IMR-90 (cell line): Measurements from ENCODE around the gene NPHP4. TPM values are rescaled to one million over a fixed set of nuclear protein-coding genes. Genes with fewer than 3 reads are reported as not detected.

Experiments
- ATAC-seq: fragments of 200-7000 bp; cut with Tn5 transposase; 2 replicates; pipeline ENCODE4 v1.9.1; 2020; ENCODE audit warnings: low read depth, mild to moderate bottlenecking, moderate library complexity
- BruUV-seq: library from RNA; stranded (reverse); fragments of 400-500 nt; replicated peaks from 2 replicates; lab custom pipeline; 2021; lab: Mats Ljungman, UMichigan
- CTCF ChIA-PET: fragments of 300-600 bp; formaldehyde crosslinking; extraction: SDS; loops from one replicate; lab custom pipeline; 2021; ENCODE audit warnings: antibody characterized with exemption; lab: Yijun Ruan, JAX
- POLR2A ChIA-PET: fragments of 300-600 bp; sonication (Branson Sonifier 250); formaldehyde crosslinking; loops from one replicate; lab custom pipeline; 2022; ENCODE audit warnings: antibody characterized with exemption; ENCODE audit not compliant: unreplicated experiment; lab: Charles Lee
- DNase-seq: peaks from one replicate; pipeline ENCODE4 v3.0.0; 2013
- H2AFZ ChIP-seq: replicated peaks from 2 replicates; pipeline ENCODE3; 2013; ENCODE audit warnings: low read length, mild to moderate bottlenecking; ENCODE audit not compliant: poor library complexity
- H2AK5ac ChIP-seq: 2 replicates; pipeline ENCODE4 v1.6.1; 2013; ENCODE audit warnings: low read depth, low read length, inconsistent platforms
- H2AK9ac ChIP-seq: replicated peaks from 2 replicates; pipeline ENCODE3; 2013; ENCODE audit warnings: mild to moderate bottlenecking, low read depth, low read length, moderate library complexity; ENCODE audit not compliant: poor library complexity
- H2BK120ac ChIP-seq: 2 replicates; pipeline ENCODE4 v1.6.1; 2013; ENCODE audit warnings: low read depth, low read length, inconsistent platforms
- H2BK15ac ChIP-seq: 3 replicates; pipeline ENCODE4 v1.6.1; 2013; ENCODE audit warnings: low read depth, low read length, inconsistent platforms
- H2BK20ac ChIP-seq: 2 replicates; pipeline ENCODE4 v1.6.1; 2013; ENCODE audit warnings: low read depth, mild to moderate bottlenecking, inconsistent platforms, low read length, moderate library complexity
- H2BK5ac ChIP-seq: 2 replicates; pipeline ENCODE4 v1.6.1; 2013; ENCODE audit warnings: mild to moderate bottlenecking, low read depth, low read length, inconsistent platforms; ENCODE audit not compliant: poor library complexity, severe bottlenecking
- H3K14ac ChIP-seq: replicated peaks from 2 replicates; pipeline ENCODE4 v1.6.1; 2013; ENCODE audit warnings: low read depth, low read length, inconsistent platforms
- H3K18ac ChIP-seq: 2 replicates; pipeline ENCODE4 v1.6.1; 2013; ENCODE audit warnings: low read depth, low read length, control low read depth
- H3K23ac ChIP-seq: 2 replicates; pipeline ENCODE4 v1.6.1; 2013; ENCODE audit warnings: low read depth, low read length, inconsistent platforms
- H3K27ac ChIP-seq: 2 replicates; pipeline ENCODE4 v1.5.1; 2013; ENCODE audit warnings: mild to moderate bottlenecking, control low read depth, low read length; ENCODE audit not compliant: insufficient read depth
- H3K27me3 ChIP-seq: 2 replicates; pipeline ENCODE4 v1.6.1; 2013; ENCODE audit warnings: low read length; ENCODE audit not compliant: control insufficient read depth, insufficient read depth
- H3K36me3 ChIP-seq: 2 replicates; pipeline ENCODE4 v1.6.1; 2013; ENCODE audit warnings: low read length, mixed read lengths; ENCODE audit not compliant: control insufficient read depth, insufficient read depth
- H3K4ac ChIP-seq: 2 replicates; pipeline ENCODE4 v1.6.1; 2013; ENCODE audit warnings: low read depth, low read length, inconsistent platforms
- H3K4me1 ChIP-seq: 2 replicates; pipeline ENCODE4 v1.6.1; 2013; ENCODE audit warnings: low read length, mixed read lengths; ENCODE audit not compliant: control insufficient read depth, insufficient read depth
- H3K4me2 ChIP-seq: 2 replicates; pipeline ENCODE4 v1.6.1; 2013; ENCODE audit warnings: low read depth, mild to moderate bottlenecking, control low read depth, low read length, moderate library complexity
- H3K4me3 ChIP-seq: 2 replicates; pipeline ENCODE4 v1.5.1; 2013; ENCODE audit warnings: low read depth, mild to moderate bottlenecking, control low read depth, low read length, moderate library complexity; ENCODE audit not compliant: insufficient read depth
- H3K56ac ChIP-seq: 2 replicates; pipeline ENCODE4 v1.6.1; 2013; ENCODE audit warnings: low read length, inconsistent platforms; ENCODE audit not compliant: insufficient read depth; ENCODE audit errors: extremely low read depth
- H3K79me1 ChIP-seq, 2 experiments: 2 replicates each; pipeline ENCODE4 v1.6.1; 2013; ENCODE audit warnings: low read length in 2 of 2, inconsistent platforms in 1 of 2, low read depth in 1 of 2
- H3K9ac ChIP-seq: 2 replicates; pipeline ENCODE4 v1.6.1; 2013; ENCODE audit warnings: low read depth, low read length, control low read depth
- H3K9me1 ChIP-seq: 2 replicates; pipeline ENCODE4 v1.6.1; 2013; ENCODE audit warnings: low read length, inconsistent platforms; ENCODE audit not compliant: insufficient read depth
- H3K9me3 ChIP-seq: 2 replicates; pipeline ENCODE4 v1.6.1; 2013; ENCODE audit warnings: low read length; ENCODE audit not compliant: control insufficient read depth, insufficient read depth
- H4K20me1 ChIP-seq: 2 replicates; pipeline ENCODE4 v1.6.1; 2013; ENCODE audit warnings: low read length, inconsistent platforms; ENCODE audit not compliant: insufficient read depth
- H4K5ac ChIP-seq: 2 replicates; pipeline ENCODE4 v1.6.1; 2013; ENCODE audit warnings: mild to moderate bottlenecking, low read depth, low read length, control low read depth
- H4K8ac ChIP-seq, 2 experiments: 2 replicates each; pipeline ENCODE4 v1.6.1; 2013; ENCODE audit warnings: low read depth in 2 of 2, low read length in 2 of 2, control low read depth in 1 of 2, inconsistent platforms in 1 of 2
- H4K91ac ChIP-seq: 2 replicates; pipeline ENCODE4 v1.6.1; 2013; ENCODE audit warnings: low read depth, low read length, inconsistent platforms; ENCODE audit not compliant: insufficient read depth
- BHLHE40 ChIP-seq: fragments of 150-350 bp; IDR thresholded peaks from 2 replicates; pipeline ENCODE4 v1.6.1; 2016; ENCODE audit warnings: mild to moderate bottlenecking, low read depth, low read length
- CHD1 ChIP-seq: IDR thresholded peaks from 2 replicates; pipeline ENCODE4 v1.6.1; 2012; ENCODE audit warnings: low read depth, low read length, improper control_type of control experiment
- ELK1 ChIP-seq: fragments of 150-350 bp; IDR thresholded peaks from 2 replicates; pipeline ENCODE4 v1.6.1; 2016; ENCODE audit warnings: low read depth, mild to moderate bottlenecking, low read length, moderate library complexity, borderline replicate concordance
- MAFK ChIP-seq: IDR thresholded peaks from 2 replicates; pipeline ENCODE4 v1.6.1; 2012; ENCODE audit warnings: low read depth, low read length, improper control_type of control experiment
- MAZ ChIP-seq: IDR thresholded peaks from 2 replicates; pipeline ENCODE4 v1.6.1; 2012; ENCODE audit warnings: low read depth, mild to moderate bottlenecking, low read length, improper control_type of control experiment, moderate library complexity, borderline replicate concordance
- MXI1 ChIP-seq: IDR thresholded peaks from 2 replicates; pipeline ENCODE4 v1.6.1; 2012; ENCODE audit warnings: low read depth, mild to moderate bottlenecking, low read length, moderate library complexity, borderline replicate concordance
- NFE2L2 ChIP-seq: fragments of 150-350 bp; IDR thresholded peaks from 2 replicates; pipeline ENCODE4 v1.6.1; 2016; ENCODE audit warnings: low read depth, mild to moderate bottlenecking, low read length
- POLR2A ChIP-seq: IDR thresholded peaks from 2 replicates; pipeline ENCODE4 v1.6.1; 2012; ENCODE audit warnings: mild to moderate bottlenecking, low read depth, low read length
- RAD21 ChIP-seq: IDR thresholded peaks from 2 replicates; pipeline ENCODE4 v1.6.1; 2012; ENCODE audit warnings: low read length, improper control_type of control experiment
- RCOR1 ChIP-seq: IDR thresholded peaks from 2 replicates; pipeline ENCODE4 v1.6.1; 2012; ENCODE audit warnings: mild to moderate bottlenecking, low read length, improper control_type of control experiment; ENCODE audit not compliant: insufficient replicate concordance
- RFX5 ChIP-seq: IDR thresholded peaks from 2 replicates; pipeline ENCODE4 v1.8.0; 2012; ENCODE audit warnings: low read depth, mild to moderate bottlenecking, low read length, moderate library complexity
- SMC3 ChIP-seq: fragments of 150-350 bp; IDR thresholded peaks from 2 replicates; pipeline ENCODE4 v1.6.1; 2016; ENCODE audit warnings: low read depth, mild to moderate bottlenecking, antibody characterized with exemption, low read length, moderate library complexity
- USF2 ChIP-seq: fragments of 150-350 bp; IDR thresholded peaks from 2 replicates; pipeline ENCODE4 v1.6.1; 2017; ENCODE audit warnings: mild to moderate bottlenecking, antibody characterized with exemption, low read length, low read depth
- WGBS, 2 experiments: methylation state at CpG; one replicate each; pipeline versions ENCODE4 v1.1.5 to v1.1.7; 2013; ENCODE audit warnings: missing lambda C conversion rate in 2 of 2; ENCODE audit not compliant: insufficient read length in 1 of 2; ENCODE audit errors: extremely low coverage in 2 of 2; 5-methylcytosine and 5-hydroxymethylcytosine counted together
- dilution Hi-C: fragments of 300-500 bp; cut with HindIII; formaldehyde crosslinking; loops from one replicate; pipeline ENCODE4 v1.14.3; 2018; ENCODE audit warnings: low sequenced_read_pairs; ENCODE audit not compliant: unreplicated experiment
- in situ Hi-C: fragments of 300-500 bp; cut with MboI; formaldehyde crosslinking; loops from 3 replicates; pipeline ENCODE4 v1.14.3; 2019; ENCODE audit warnings: low sequenced_read_pairs, inconsistent platforms, mixed read lengths
- intact Hi-C: fragments of 100-400 bp; cut with micrococcal nuclease; formaldehyde crosslinking; loops from 2 replicates; pipeline ENCODE4 v1.10.0; 2022
- polyA plus RNA-seq, 3 experiments: library from polyadenylated mRNA; depleted of rRNA; stranded (reverse); fragments of >200 nt; gene quantifications; 2 replicates each; pipeline ENCODE4 v1.2.3, GENCODE V29; 2012; ENCODE audit warnings: low replicate concordance in 1 of 3
- total RNA-seq: library from RNA; depleted of rRNA; stranded (reverse); fragments of >200 nt; gene quantifications from 2 replicates; pipeline ENCODE4 v1.2.3, GENCODE V29; 2012

NPHP4 gene
- total and polyA plus RNA-seq, 2 of the 4 experiments (the other 2 are of a cell fraction), result 2.0 to 5.5 TPM

GRCh38 chr1:5889462-5889861, 102.8 kb downstream of the NPHP4 start:
- no peak overlapping the region for H3K14ac ChIP-seq
- in situ Hi-C loops, result no loop called here
- H3K9ac ChIP-seq, result no peak overlapping the region
- H3K27ac ChIP-seq, result no peak overlapping the region
- H2AK9ac ChIP-seq, result no peak overlapping the region
- no peak overlapping the region for H4K5ac ChIP-seq
- H2AK5ac ChIP-seq, result no peak overlapping the region
- no peaks in the 10 kb centered on the region for H3K79me1 ChIP-seq
- H2BK120ac ChIP-seq, result no peak overlapping the region
- no peak overlapping the region for H3K4ac ChIP-seq
- H2BK15ac ChIP-seq, result no peak overlapping the region
- intact Hi-C loops, result no loop called here
- ChIA-PET POLR2A (no interaction called here), CTCF (no interaction called here)
- 70% methylated on average over 5 of the region's 12 CpGs; no CpG with 5 or more reads in 1 of the 2 experiments for WGBS, 2 experiments
- 0 out of 2 replicates have a peak, but pooled peaks cover 3% of the 10 kb centered on the region for H3K9me1 ChIP-seq
- TF ChIP-seq POLR2A (no peak), MAZ (no peak), USF2 (no peak), SMC3 (no peak), CHD1 (no peak), NFE2L2 (no peak), MXI1 (no peak), ELK1 (no peak), MAFK (no peak), RAD21 (no peak), RCOR1 (no peak), RFX5 (no peak), BHLHE40 (no peak)
- H3K4me3 ChIP-seq, result no peak overlapping the region
- H3K27me3 ChIP-seq, result no peaks in the 10 kb centered on the region
- no peaks in the 10 kb centered on the region for H3K9me3 ChIP-seq
- H4K20me1 ChIP-seq, result no peaks in the 10 kb centered on the region
- dilution Hi-C loops, result no loop called here
- no peak for DNase-seq
- no peak for ATAC-seq
- no peak overlapping the region for H2BK5ac ChIP-seq
- H3K18ac ChIP-seq, result no peak overlapping the region
- no peak overlapping the region for H4K8ac ChIP-seq
- H4K91ac ChIP-seq, result no peak overlapping the region
- BruUV-seq, result no TSS peak
- H3K36me3 ChIP-seq, result no peaks in the 10 kb centered on the region
- H3K4me2 ChIP-seq, result no peak overlapping the region
- peak overlapping the region; percentile 61 for H2AFZ ChIP-seq
- H3K4me1 ChIP-seq, result no peaks in the 10 kb centered on the region; the same call in 1 of the 2 replicates
- H3K56ac ChIP-seq, result no peak overlapping the region
- no peak overlapping the region for H2BK20ac ChIP-seq
- no peak overlapping the region for H3K23ac ChIP-seq
